ENCODE results near the gene OR2T8.
"Not testable (repeated sequence)": the region's sequence is repeated elsewhere in the genome, so short reads cannot be mapped to it uniquely, and the experiment has no call there.

DNA sequence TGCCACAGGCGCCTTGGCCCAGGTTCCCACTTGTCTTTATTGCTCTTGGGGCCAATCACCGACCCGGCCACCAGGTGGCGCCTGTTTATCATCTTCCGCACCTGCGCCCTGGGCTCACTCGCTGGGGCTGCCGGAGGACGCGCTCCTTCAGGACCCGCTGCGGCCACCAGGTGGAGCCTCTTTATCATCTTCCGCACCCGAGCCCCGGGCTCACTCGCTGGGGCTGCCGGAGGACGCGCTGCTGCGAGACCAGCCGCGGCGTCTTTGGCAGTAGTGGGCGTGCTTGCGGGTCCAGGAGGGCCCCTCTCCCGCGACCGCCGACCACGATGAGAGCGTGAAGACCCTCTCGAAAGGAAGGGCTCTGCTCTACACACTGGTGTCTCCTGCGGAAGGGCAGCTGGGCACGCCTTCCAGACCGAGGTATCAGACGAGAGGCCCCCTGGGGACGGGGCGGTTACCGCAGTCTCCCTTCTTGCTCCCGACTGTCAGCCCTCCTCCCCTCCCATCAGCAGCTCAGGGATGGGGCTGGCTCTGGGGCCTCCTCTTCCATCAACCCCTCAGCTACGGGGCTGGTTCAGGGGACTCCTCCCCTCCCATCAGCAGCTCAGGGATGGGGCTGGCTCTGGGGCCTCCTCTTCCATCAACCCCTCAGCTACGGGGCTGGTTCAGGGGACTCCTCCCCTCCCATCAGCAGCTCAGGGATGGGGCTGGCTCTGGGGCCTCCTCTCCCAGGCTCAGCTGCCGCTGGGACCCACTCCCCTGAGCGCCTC, 17.1 kb downstream of the OR2T8 start:
- not testable (repeated sequence) for TF ChIP-seq POLR2A (IDR thresholded peaks at IDR 0.05); POLR2AphosphoS5 (IDR thresholded peaks at IDR 0.05); EP300 (IDR thresholded peaks at IDR 0.05; ENCODE audit: low read depth)
- TF ChIP-seq, protein P1, sequence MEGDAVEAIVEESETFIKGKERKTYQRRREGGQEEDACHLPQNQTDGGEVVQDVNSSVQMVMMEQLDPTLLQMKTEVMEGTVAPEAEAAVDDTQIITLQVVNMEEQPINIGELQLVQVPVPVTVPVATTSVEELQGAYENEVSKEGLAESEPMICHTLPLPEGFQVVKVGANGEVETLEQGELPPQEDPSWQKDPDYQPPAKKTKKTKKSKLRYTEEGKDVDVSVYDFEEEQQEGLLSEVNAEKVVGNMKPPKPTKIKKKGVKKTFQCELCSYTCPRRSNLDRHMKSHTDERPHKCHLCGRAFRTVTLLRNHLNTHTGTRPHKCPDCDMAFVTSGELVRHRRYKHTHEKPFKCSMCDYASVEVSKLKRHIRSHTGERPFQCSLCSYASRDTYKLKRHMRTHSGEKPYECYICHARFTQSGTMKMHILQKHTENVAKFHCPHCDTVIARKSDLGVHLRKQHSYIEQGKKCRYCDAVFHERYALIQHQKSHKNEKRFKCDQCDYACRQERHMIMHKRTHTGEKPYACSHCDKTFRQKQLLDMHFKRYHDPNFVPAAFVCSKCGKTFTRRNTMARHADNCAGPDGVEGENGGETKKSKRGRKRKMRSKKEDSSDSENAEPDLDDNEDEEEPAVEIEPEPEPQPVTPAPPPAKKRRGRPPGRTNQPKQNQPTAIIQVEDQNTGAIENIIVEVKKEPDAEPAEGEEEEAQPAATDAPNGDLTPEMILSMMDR (IDR thresholded peaks at IDR 0.05): peak; percentile 41 to 62 (median 47)

Data from transverse colon (tissue), 4 donors.